ENCODE measurements around the gene FZD4. TPM values are rescaled to one million over a fixed set of nuclear protein-coding genes. Genes with fewer than 3 reads are reported as not detected.

The FZD4 gene
- total and polyA plus RNA-seq, 10 of the 15 experiments (the other 5 are each of a cell fraction or from before 2014, with no cell fraction given) = under 0.01 to 0.13 (median 0.01) TPM; not detected in 6

GRCh38 chr11:86990515-86990914, 35.3 kb upstream of the FZD4 start (continued):
- TF ChIP-seq, protein P1, sequence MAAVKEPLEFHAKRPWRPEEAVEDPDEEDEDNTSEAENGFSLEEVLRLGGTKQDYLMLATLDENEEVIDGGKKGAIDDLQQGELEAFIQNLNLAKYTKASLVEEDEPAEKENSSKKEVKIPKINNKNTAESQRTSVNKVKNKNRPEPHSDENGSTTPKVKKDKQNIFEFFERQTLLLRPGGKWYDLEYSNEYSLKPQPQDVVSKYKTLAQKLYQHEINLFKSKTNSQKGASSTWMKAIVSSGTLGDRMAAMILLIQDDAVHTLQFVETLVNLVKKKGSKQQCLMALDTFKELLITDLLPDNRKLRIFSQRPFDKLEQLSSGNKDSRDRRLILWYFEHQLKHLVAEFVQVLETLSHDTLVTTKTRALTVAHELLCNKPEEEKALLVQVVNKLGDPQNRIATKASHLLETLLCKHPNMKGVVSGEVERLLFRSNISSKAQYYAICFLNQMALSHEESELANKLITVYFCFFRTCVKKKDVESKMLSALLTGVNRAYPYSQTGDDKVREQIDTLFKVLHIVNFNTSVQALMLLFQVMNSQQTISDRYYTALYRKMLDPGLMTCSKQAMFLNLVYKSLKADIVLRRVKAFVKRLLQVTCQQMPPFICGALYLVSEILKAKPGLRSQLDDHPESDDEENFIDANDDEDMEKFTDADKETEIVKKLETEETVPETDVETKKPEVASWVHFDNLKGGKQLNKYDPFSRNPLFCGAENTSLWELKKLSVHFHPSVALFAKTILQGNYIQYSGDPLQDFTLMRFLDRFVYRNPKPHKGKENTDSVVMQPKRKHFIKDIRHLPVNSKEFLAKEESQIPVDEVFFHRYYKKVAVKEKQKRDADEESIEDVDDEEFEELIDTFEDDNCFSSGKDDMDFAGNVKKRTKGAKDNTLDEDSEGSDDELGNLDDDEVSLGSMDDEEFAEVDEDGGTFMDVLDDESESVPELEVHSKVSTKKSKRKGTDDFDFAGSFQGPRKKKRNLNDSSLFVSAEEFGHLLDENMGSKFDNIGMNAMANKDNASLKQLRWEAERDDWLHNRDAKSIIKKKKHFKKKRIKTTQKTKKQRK (IDR thresholded peaks at IDR 0.05; ENCODE audit: low read depth, low read length) = no peak
- TF ChIP-seq CTCF (IDR thresholded peaks at IDR 0.05 in 2 of 3, conservative IDR thresholded peaks at IDR 0.05 in 1 of 3; ENCODE audit: control insufficient read depth in 2 of 3, extremely low read depth in 1 of 3, insufficient read depth in 1 of 3, low read depth in 3 of 3, low read length in 3 of 3) (no peak), MYC (IDR thresholded peaks at IDR 0.05; ENCODE audit: insufficient read depth, insufficient read length, insufficient replicate concordance, low read length, severe bottlenecking) (no peak), KLF5 (IDR thresholded peaks at IDR 0.05; ENCODE audit: partially characterized antibody) (no peak), SMC3 (IDR thresholded peaks at IDR 0.05; ENCODE audit: borderline replicate concordance, low read length) (no peak), ZBTB33 (IDR thresholded peaks at IDR 0.05) (no peak), ATF7 (IDR thresholded peaks at IDR 0.05; ENCODE audit: low read depth) (no peak)

All from GM12878 (cell line).